CD1c-positive myeloid dendritic cell (primary cell): ENCODE data around the gene EPHX1.
"Not testable (repeated sequence)": the region's sequence is repeated elsewhere in the genome, so short reads cannot be mapped to it uniquely, and the experiment has no call there.

Experiments
- DNase-seq: peaks from one replicate; pipeline ENCODE4 v3.0.0-alpha.2; 2016; ENCODE audit errors: extremely low spot score

EPHX1 gene

GRCh38 chr1:225777058-225777582 is 32.8 kb upstream of the EPHX1 start:
- DNase-seq = no peak

DNA sequence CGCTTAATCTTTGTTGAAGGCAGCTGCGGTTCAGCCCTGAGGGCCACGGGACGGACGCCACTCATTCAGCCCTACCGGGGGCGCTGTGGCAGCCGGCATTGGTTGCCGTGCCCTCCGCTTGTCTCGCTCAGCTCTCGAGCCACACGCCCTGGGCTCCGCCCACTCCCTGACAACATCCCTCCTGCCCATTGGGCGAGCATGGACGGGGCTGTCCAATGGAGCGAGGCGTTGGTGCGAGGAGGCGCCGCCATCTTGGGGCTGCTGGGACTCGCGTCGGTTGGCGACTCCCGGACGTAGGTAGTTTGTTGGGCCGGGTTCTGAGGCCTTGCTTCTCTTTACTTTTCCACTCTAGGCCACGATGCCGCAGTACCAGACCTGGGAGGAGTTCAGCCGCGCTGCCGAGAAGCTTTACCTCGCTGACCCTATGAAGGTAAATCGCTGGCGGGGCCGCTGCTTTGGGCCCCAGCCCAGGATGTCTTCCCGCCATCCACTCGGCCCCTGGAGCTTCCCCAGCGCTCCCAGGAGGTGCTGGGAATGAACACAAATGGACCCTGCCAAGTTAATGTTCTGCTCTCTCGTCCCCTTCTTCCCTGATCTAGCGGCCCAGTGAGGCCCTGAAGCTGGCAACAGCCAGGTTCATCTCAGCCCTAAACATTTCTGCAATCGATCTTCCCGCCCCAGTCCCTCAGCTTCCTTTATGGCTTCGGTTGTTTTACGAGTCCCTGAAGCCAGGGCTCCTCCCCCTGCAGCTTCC is 32.2 kb upstream of the EPHX1 start, which contains the start of gene SRP9:
Gene SRP9, plus strand, starts transcription at position 244 of the 754 bp plus-strand sequence. Its CDS starts 115 bp downstream, at position 359.
- DNase-seq = peak; percentile 100

- DNase-seq = no peak
These were observed 31.6 kb upstream of the EPHX1 start for GRCh38 chr1:225778337-225778669.

GRCh38 chr1:225779165-225779564 is 30.8 kb upstream of the EPHX1 start:
- not testable (repeated sequence) for DNase-seq

GRCh38 chr1:225780134-225780533 is 29.8 kb upstream of the EPHX1 start:
- no peak for DNase-seq

- no peak for DNase-seq
These were observed 29.3 kb upstream of the EPHX1 start for GRCh38 chr1:225780630-225781029.

- DNase-seq = not testable (repeated sequence)
These were observed 20.8 kb upstream of the EPHX1 start for GRCh38 chr1:225789142-225789541.

DNA sequence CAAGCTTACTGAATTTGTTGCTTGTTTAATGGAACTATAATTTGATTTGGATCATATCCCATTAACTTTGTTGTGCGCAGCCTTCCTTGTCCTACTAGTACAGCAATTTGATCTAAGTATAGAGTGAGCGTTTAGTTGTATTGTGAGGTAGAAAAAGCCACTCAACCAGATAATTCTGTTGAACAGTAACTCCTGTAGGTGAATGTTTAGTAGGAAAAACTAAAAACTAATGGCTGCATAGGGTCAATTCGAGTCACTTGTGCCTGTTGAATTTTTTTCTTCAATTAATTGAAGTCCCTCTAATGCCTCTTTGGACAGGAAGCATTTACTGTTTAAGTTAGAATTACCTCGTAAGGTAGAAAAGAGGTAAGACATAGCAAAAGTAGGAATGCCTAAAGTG is 15.0 kb upstream of the EPHX1 start:
- no peak for DNase-seq

DNA sequence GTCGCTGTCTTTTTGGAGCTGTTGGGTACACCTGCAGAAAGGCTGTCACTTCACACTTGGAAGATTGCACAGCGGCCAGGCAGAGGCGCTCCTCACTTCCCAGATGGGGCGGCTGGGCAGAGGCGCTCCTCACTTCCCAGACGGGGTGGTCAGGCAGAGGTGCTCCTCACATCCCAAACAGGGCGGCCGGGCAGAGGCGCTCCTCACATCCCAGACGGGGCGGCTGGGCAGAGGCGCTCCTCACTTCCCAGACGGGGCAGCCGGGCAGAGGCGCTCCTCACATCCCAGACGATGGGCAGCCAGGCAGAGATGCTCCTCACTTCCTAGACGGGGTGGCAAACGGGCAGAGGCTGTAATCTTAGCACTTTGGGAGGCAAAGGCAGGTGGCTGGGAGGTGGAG is 13.8 kb upstream of the EPHX1 start:
- not testable (repeated sequence) for DNase-seq

- DNase-seq = not testable (repeated sequence)
These were observed 8.8 kb upstream of the EPHX1 start for GRCh38 chr1:225801146-225801545.

DNA sequence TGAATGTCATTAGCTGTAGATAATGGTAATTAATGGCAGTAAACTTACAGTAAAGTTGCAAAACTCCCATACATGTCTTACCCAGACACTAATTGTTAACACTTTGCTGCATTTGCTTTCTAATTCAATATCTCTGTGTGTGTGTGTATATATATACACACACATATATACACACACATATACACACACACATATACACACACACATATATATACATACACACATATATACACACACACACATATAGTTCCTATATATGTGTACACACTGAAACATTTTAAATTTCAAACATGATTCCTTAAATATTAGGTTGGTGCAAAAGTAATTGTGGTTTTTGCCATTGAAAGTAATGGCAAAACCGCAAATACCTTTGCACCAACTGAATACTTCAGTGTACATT is 3.7 kb upstream of the EPHX1 start:
- DNase-seq = no peak

- not testable (repeated sequence) for DNase-seq
These were observed 3.2 kb upstream of the EPHX1 start for GRCh38 chr1:225806736-225807135.

GRCh38 chr1:225808136-225808535 is 1.8 kb upstream of the EPHX1 start:
- no peak for DNase-seq

DNA sequence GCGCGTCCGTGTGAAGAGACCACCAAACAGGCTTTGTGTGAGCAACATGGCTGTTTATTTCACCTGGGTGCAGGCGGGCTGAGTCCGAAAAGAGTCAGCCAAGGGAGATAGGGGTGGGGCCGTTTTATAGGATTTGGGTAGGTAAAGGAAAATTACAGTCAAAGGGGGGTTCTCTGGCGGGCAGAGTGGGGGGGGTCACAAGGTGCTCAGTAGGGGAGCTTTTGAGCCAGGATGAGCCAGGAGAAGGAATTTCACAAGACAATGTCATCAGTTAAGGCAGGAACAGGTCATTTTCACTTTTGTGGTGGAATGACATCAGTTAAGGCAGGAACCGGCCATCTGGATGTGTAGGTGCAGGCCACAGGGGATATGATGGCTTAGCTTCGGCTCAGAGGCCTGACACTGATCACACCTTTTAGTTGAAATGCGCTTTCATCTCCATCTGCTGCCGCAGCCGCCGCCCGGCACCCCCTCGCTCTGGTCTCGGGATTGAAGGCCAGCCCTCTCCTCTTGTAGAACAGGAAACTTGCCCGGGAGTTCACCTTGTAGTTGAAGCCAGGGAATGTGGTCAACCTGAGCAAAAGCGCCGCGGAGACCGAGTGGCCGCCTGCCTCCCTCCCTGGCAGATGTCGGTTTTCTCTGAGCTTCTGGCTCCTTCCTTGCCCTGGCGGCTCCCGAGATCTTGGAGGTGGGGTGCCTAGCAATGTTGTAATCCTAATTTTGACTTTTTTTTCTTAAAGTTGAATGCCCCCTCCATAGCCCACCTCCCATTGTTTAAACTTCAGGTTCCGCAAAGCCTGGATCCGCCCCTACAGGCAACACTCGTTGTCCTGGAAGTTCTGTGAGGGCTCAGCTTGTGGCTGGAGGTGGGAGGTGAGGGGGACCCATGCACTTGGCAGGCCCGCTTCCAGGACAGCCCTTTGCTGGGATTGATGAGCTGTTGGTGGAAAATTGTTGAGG is 935 bp downstream of the EPHX1 start:
- DNase-seq = peak; percentile 32

DNA sequence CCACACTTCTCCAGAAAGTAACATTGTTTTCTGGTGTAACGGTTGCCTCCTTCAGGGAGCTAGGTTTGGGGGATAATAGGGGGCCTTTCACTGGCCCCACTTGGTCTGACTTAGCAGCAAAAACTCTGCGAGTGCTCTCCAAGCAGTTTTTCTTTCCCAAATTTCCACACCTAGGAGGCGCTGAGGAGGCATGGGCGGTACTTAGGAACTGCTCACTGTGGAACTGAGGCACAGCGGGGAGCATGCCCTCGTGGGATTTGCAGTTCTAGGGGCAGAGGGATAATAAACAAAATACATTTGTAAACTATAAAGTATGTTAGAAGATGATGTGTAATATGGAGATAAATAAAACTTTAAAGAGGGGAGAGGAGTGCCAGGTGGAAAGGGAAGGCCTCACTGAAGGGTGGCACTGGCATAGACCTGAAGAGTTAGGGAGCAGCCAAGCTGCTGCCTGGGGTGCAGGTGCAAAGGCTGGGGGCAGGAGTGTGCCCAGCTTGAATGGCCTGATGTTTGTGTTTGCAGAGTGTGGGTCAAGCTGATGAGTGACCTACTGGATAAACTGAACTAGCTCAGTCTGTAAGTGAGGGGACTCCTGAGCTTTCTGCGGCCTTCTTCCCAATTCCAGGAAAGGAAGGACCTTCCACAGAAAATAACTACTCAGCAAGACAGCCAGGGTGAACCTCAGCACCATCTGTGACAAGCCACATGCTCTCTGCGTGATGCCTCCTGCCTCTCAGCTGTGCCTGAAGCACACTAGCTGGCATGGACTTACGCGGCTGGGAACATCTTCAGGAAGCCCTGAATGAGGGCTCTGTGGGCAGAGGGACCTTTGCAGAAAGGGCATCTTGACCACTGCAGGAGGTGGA is 1.9 kb downstream of the EPHX1 start:
- DNase-seq = peak; percentile 1

GRCh38 chr1:225812488-225813213 is 2.7 kb downstream of the EPHX1 start:
- no peak for DNase-seq

DNA sequence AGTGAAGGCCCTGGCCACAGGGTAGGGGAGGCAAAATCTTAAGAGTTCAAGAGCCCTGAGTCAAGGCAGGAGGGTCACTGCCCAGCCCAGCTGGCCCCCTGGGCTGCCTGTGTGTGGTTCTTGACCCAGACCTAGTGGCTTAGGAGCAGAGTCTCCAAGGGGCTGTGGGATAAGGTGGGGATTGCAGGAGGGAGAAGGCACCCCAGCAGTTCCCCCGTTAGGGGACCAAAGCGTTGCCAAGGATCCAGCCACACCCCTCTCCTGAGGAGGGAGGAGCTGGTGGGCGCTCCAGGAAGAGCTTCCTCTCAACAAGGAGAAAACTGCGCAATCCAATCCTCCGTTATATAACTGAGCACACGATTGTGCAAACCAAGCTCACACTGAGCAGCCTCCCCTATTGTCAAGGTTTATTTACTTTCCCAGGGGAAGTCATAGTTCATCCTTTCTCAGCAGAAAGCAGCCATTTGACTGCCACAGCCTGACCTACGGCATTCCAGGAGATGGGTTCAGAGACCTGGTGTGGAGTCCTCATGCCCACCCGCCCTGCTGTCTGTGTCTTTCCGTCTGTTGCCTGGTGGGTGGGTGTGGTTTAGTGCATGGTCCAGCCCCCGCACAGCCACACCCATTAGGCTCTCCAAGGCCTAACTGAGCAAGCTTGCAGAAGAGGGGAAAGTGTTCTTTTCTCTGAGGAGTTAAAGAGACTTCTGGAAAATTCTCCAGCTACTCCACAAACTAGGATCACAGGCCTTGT is 3.5 kb downstream of the EPHX1 start:
- DNase-seq = peak; percentile 86

GRCh38 chr1:225814381-225814780 is 4.5 kb downstream of the EPHX1 start:
- no peak for DNase-seq

- DNase-seq = not testable (repeated sequence)
These were observed 5.2 kb downstream of the EPHX1 start for GRCh38 chr1:225815090-225815489.

GRCh38 chr1:225815526-225816178 is 5.7 kb downstream of the EPHX1 start:
- DNase-seq = no peak
